HepG2 (cell line): ENCODE data around the gene ENPP4. TPM values are rescaled to one million over a fixed set of nuclear protein-coding genes. Genes with fewer than 3 reads are reported as not detected.

Experiments used
- ATAC-seq: fragments of 200-7000 bp; cut with Tn5 transposase; 3 replicates; pipeline ENCODE4 v1.9.1; 2020; ENCODE audit warnings: mild to moderate bottlenecking, moderate library complexity
- BruUV-seq: library from RNA; stranded (reverse); fragments of 400-500 nt; replicated peaks from 2 replicates; lab custom pipeline; 2021; lab: Mats Ljungman, UMichigan
- CTCF ChIA-PET: fragments of 300-600 bp; formaldehyde crosslinking; extraction: SDS; loops from one replicate; lab custom pipeline; 2021; ENCODE audit warnings: low total read pairs, inconsistent platforms, low intra/inter-chr PET ratio; lab: Yijun Ruan, JAX
- POLR2A ChIA-PET: fragments of 350-600 bp; sonication (Branson Sonifier 250); formaldehyde crosslinking; loops from one replicate; lab custom pipeline; 2020; ENCODE audit warnings: antibody characterized with exemption, inconsistent platforms; lab: Yijun Ruan, JAX
- DNase-seq: peaks from one replicate; pipeline ENCODE4 v3.0.0-alpha.2; 2015; ENCODE audit warnings: low spot score
- FAIRE-seq: peaks from 3 replicates; lab custom pipeline; 2011; peaks lifted over from hg19 to GRCh38; lab: Jason Lieb, UNC
- H2AFZ ChIP-seq: one replicate; pipeline ENCODE4 v1.6.1; 2011; ENCODE audit warnings: low read length, inconsistent platforms
- H3K27ac ChIP-seq: fragments of 300-600 bp; 3 replicates; pipeline ENCODE4 v1.8.0; 2011; ENCODE audit warnings: mixed run types, mild to moderate bottlenecking, mixed read lengths, low read length, inconsistent platforms; ENCODE audit not compliant: insufficient read depth; ENCODE audit errors: extremely low read length
- H3K27me3 ChIP-seq, 2 experiments: fragments of 200-600 bp in 1 of 2; 2 replicates in 1 of 2; 3 replicates in 1 of 2; pipeline versions ENCODE4 v1.6.0 to v1.8.0; 2011; ENCODE audit warnings: low read length in 2 of 2, mild to moderate bottlenecking in 2 of 2, moderate library complexity in 2 of 2, inconsistent platforms in 1 of 2; ENCODE audit not compliant: insufficient read depth in 2 of 2, control insufficient read depth in 1 of 2
- H3K36me3 ChIP-seq, 2 experiments: fragments of 200-600 bp in 1 of 2; replicated peaks in 1 of 2; 2 replicates in 1 of 2; 3 replicates in 1 of 2; pipeline versions ENCODE4 v1.5.1 to v1.8.0; 2011; ENCODE audit warnings: low read length in 2 of 2, inconsistent platforms in 1 of 2; ENCODE audit not compliant: insufficient read depth in 2 of 2, control insufficient read depth in 1 of 2
- H3K4me1 ChIP-seq: 2 replicates; pipeline ENCODE4 v1.5.1; 2012; ENCODE audit warnings: low read length, inconsistent platforms; ENCODE audit not compliant: insufficient read depth
- H3K4me2 ChIP-seq: 2 replicates; pipeline ENCODE4 v1.6.0; 2011; ENCODE audit warnings: low read depth, low read length, inconsistent platforms
- H3K4me3 ChIP-seq, 3 experiments: fragments of 200-600 bp in 1 of 3; sonication (generic), shearing (Covaris generic) in 1 of 3; replicated peaks in 1 of 3; 2 replicates each; pipeline ENCODE4 v1.5.1; 2011 to 2016; ENCODE audit warnings: low read length in 3 of 3, inconsistent platforms in 2 of 3, low read depth in 2 of 3, mild to moderate bottlenecking in 2 of 3, control low read depth in 1 of 3, mixed read lengths in 1 of 3; ENCODE audit not compliant: insufficient read depth in 1 of 3
- H3K79me2 ChIP-seq: one replicate; pipeline ENCODE4 v1.6.1; 2011; ENCODE audit warnings: low read length, inconsistent platforms; ENCODE audit not compliant: insufficient read depth
- H3K9ac ChIP-seq: 2 replicates; pipeline ENCODE4 v1.6.0; 2011; ENCODE audit warnings: mild to moderate bottlenecking, low read depth, low read length, inconsistent platforms; ENCODE audit not compliant: insufficient read depth
- H3K9me3 ChIP-seq: 2 replicates; pipeline ENCODE4 v1.5.1; 2012; ENCODE audit warnings: mild to moderate bottlenecking, low read length
- H4K20me1 ChIP-seq: 2 replicates; pipeline ENCODE4 v1.6.0; 2011; ENCODE audit warnings: inconsistent platforms, mild to moderate bottlenecking, low read length, moderate library complexity; ENCODE audit not compliant: insufficient read depth
- ADNP ChIP-seq: sonication (generic); formaldehyde crosslinking; IDR thresholded peaks from 2 replicates; pipeline ENCODE4 v1.4.0; 2020; ENCODE audit warnings: missing genetic modification reagents
- CEBPB ChIP-seq: IDR thresholded peaks from 2 replicates; pipeline ENCODE4 v1.6.1; 2011; ENCODE audit warnings: low read depth, low read length, improper control_type of control experiment, borderline replicate concordance
- NFYC ChIP-seq: IDR thresholded peaks from 2 replicates; pipeline ENCODE4 v1.6.1; 2016; ENCODE audit warnings: missing genetic modification reagents, missing compliant biosample characterization
- RNF219 ChIP-seq: sonication (generic); formaldehyde crosslinking; IDR thresholded peaks from 2 replicates; pipeline ENCODE4 v1.5.0; 2020; ENCODE audit warnings: mild to moderate bottlenecking, missing genetic modification reagents
- SIN3A ChIP-seq: IDR thresholded peaks from 2 replicates; pipeline ENCODE4 v1.6.1; 2011; ENCODE audit warnings: low read depth, mild to moderate bottlenecking, control low read depth, low read length, borderline replicate concordance
- SUZ12 ChIP-seq: fragments of 150-350 bp; IDR thresholded peaks from 2 replicates; pipeline ENCODE4 v1.6.1; 2014; ENCODE audit warnings: low read depth, low read length
- ZC3H13 ChIP-seq: sonication (generic); formaldehyde crosslinking; IDR thresholded peaks from 2 replicates; pipeline ENCODE4 v1.8.1; 2023; ENCODE audit warnings: mild to moderate bottlenecking, missing genetic modification reagents, moderate library complexity
- ZNF224 ChIP-seq: sonication (generic); formaldehyde crosslinking; IDR thresholded peaks from 2 replicates; pipeline ENCODE4 v1.5.0; 2020; ENCODE audit warnings: mild to moderate bottlenecking, missing genetic modification reagents
- ZNF350 ChIP-seq: sonication (generic); formaldehyde crosslinking; IDR thresholded peaks from 2 replicates; pipeline ENCODE4 v1.4.0; 2020; ENCODE audit warnings: mild to moderate bottlenecking, low read depth, missing genetic modification reagents, borderline replicate concordance
- ZNF605 ChIP-seq: sonication (generic); formaldehyde crosslinking; IDR thresholded peaks from 2 replicates; pipeline ENCODE4 v1.8.0; 2022; ENCODE audit warnings: mild to moderate bottlenecking, missing genetic modification reagents
- ZNF773 ChIP-seq: sonication (generic); formaldehyde crosslinking; IDR thresholded peaks from 2 replicates; pipeline ENCODE4 v1.4.0; 2020; ENCODE audit warnings: missing genetic modification reagents, borderline replicate concordance
- ZSCAN31 ChIP-seq: sonication (generic); formaldehyde crosslinking; IDR thresholded peaks from 2 replicates; pipeline ENCODE4 v1.5.0; 2020; ENCODE audit warnings: low read depth, mild to moderate bottlenecking, missing genetic modification reagents
- WGBS: methylation state at CpG from one replicate; pipeline ENCODE4 v1.1.6; 2017; ENCODE audit warnings: low lambda C conversion rate; 5-methylcytosine and 5-hydroxymethylcytosine counted together
- in situ Hi-C: cut with HindIII; loops from 2 replicates; pipeline ENCODE4 v1.10.0; 2017; ENCODE audit warnings: low pct_unique_long_range_greater_than_20kb; ENCODE audit not compliant: extremely low pct_ligation_motif_present
- intact Hi-C: fragments of 100-400 bp; cut with micrococcal nuclease; formaldehyde crosslinking; loops from one replicate; pipeline ENCODE4 v1.10.0; 2022; ENCODE audit not compliant: unreplicated experiment
- polyA plus RNA-seq, 8 experiments: library from polyadenylated mRNA; depleted of rRNA in 3 of 8; stranded (reverse) in 7 of 8; unstranded in 1 of 8; fragments of >200 nt; fragmentation: Illumina TruSeq in 4 of 8; extraction: Trizol in 4 of 8; gene quantifications; 2 replicates each; pipeline versions ENCODE4 v1.2.1 to v1.2.3, GENCODE V29; 2011 to 2016; ENCODE audit warnings: low read depth in 4 of 8, missing spikeins in 1 of 8, mixed read lengths in 1 of 8; ENCODE audit not compliant: insufficient read depth in 1 of 8
- total RNA-seq, 5 experiments: library from RNA; depleted of rRNA; stranded (reverse); fragments of >200 nt; fragmentation: Illumina TruSeq; extraction: Trizol; gene quantifications; 2 replicates each; pipeline ENCODE4 v1.2.3, GENCODE V29; 2016; ENCODE audit warnings: low read depth in 1 of 5
- TF ChIP-seq, protein P1 (sequence below): sonication (generic); formaldehyde crosslinking; IDR thresholded peaks from 2 replicates; pipeline ENCODE4 v1.5.0; 2020; ENCODE audit warnings: mild to moderate bottlenecking, missing genetic modification reagents

ENPP4 gene
- total and polyA plus RNA-seq, 2 of the 13 experiments (the other 11 are each of a cell fraction or from before 2014, with no cell fraction given): 0.04 to 0.38 TPM

GRCh38 chr6:46160102-46160501, 30.3 kb downstream of the ENPP4 start:
- Histone ChIP-seq H3K4me2 (no peak overlapping the region), H3K27ac (no peak overlapping the region), H3K4me3 (no peak overlapping the region), H3K4me1 (no peaks in the 10 kb centered on the region), H2AFZ (no peak overlapping the region), H4K20me1 (no peaks in the 10 kb centered on the region), H3K9me3 (no peaks in the 10 kb centered on the region), H3K27me3 (no peaks in the 10 kb centered on the region), H3K79me2 (no peaks in the 10 kb centered on the region), H3K36me3 (no peaks in the 10 kb centered on the region), H3K9ac (no peak overlapping the region)
- CTCF ChIA-PET: no interaction called here
- POLR2A ChIA-PET: no interaction called here
- no peak for DNase-seq
- in situ Hi-C loops: no loop called here
- no TSS peak for BruUV-seq
- FAIRE-seq: no peak
- TF ChIP-seq CEBPB: peak; percentile 33; the same call in 1 of the 2 replicates
- TF ChIP-seq ZSCAN31 (CRISPR knock-in tag): no peak
- no peak for TF ChIP-seq ZNF773
- ATAC-seq: no peak
- intact Hi-C loops: no loop called here
- 36% methylated on average over 5 of the region's 5 CpGs for WGBS

DNA sequence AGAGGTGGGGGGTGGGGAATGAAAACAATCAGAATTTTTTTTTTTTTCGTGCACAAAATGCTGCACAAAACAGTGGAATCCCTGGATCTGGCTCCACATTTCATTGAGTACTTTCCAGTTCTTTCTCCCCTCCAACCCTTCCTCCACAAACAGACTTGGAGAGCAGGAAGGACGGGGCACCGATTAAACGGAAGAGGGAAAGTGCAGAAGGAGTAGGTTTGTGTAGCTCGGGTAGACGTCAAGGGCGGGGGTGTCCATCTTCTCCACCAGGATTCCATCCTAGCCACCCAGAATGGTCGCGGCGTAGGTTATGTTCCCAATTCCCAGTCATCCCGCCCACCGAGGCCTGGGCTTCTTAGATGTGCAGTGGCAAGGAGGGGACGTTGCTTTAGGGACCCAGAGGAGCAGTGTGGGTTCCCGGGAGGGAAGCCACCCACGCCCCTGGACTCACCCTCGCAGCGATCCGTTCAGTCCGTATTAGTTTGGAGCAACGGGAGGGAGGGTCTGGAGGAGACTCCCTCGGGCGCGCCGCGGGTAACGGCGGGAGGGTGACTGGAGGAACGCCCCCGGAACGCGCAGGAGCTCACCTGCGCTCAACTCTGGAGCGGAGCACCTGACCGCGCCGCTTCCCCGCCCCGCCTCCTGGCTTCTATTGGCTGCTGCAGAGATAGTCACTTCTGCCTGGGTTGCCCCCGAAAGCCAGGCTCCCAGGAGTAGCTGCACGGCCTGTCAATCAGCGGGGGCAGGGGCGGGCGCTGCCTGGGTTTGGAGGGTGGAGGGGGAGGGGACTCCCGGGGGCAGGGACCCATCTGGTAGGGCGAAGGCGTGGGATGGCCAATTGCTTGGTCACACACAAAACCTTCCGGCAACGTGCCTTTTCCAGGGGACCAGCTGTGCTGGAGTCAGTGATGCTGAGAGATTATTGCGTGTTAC, 40.8 kb downstream of the ENPP4 start, which contains the start of gene ENPP5:
Gene ENPP5 (minus strand): TSS at position 624 of the 933 bp plus-strand sequence. CDS start 2,718 bp downstream, outside the sequence.
- ChIA-PET POLR2A (no interaction called here), CTCF (no interaction called here)
- peak within 1 kb of the TSS; percentile 15; the same call in 1 of the 2 replicates for H3K4me2 ChIP-seq
- H3K27ac ChIP-seq: no peak within 1 kb of the TSS
- H3K36me3 ChIP-seq: no peaks in the 10 kb centered on the region
- intact Hi-C loops (no loop called here), in situ Hi-C loops (no loop called here)
- no peak for FAIRE-seq
- no peaks in the 10 kb centered on the region for H3K79me2 ChIP-seq
- H3K4me1 ChIP-seq: no peaks in the 10 kb centered on the region
- no TSS peak for BruUV-seq
- 33% methylated on average over 24 of the region's 49 CpGs for WGBS
- H2AFZ ChIP-seq: no peak within 1 kb of the TSS
- no peak; the same call in 2 of the 3 replicates for ATAC-seq
- H3K27me3 ChIP-seq: peaks cover 0 to 14% of the 10 kb centered on the region in 2 experiments; a peak in 2 of 5 replicates
- H4K20me1 ChIP-seq: no peaks in the 10 kb centered on the region
- H3K4me3 ChIP-seq: peak within 1 kb of the TSS in 1 of 3 experiments; percentile 3; a peak in 1 of 6 replicates
- no peaks in the 10 kb centered on the region for H3K9me3 ChIP-seq
- H3K9ac ChIP-seq: no peak within 1 kb of the TSS
- DNase-seq: no peak
- no peak for TF ChIP-seq ZNF350 (CRISPR knock-in tag)
- no peak for TF ChIP-seq ZNF605 (CRISPR knock-in tag)
- no peak for TF ChIP-seq ADNP (CRISPR knock-in tag)
- no peak for TF ChIP-seq SUZ12
- TF ChIP-seq RNF219 (CRISPR knock-in tag): no peak
- TF ChIP-seq NFYC (CRISPR knock-in tag): 0 out of 2 replicates have a peak, but pooled peaks have one; percentile 16
- no peak for TF ChIP-seq ZC3H13 (CRISPR knock-in tag)
- no peak for TF ChIP-seq SIN3A
- TF ChIP-seq, protein P1, sequence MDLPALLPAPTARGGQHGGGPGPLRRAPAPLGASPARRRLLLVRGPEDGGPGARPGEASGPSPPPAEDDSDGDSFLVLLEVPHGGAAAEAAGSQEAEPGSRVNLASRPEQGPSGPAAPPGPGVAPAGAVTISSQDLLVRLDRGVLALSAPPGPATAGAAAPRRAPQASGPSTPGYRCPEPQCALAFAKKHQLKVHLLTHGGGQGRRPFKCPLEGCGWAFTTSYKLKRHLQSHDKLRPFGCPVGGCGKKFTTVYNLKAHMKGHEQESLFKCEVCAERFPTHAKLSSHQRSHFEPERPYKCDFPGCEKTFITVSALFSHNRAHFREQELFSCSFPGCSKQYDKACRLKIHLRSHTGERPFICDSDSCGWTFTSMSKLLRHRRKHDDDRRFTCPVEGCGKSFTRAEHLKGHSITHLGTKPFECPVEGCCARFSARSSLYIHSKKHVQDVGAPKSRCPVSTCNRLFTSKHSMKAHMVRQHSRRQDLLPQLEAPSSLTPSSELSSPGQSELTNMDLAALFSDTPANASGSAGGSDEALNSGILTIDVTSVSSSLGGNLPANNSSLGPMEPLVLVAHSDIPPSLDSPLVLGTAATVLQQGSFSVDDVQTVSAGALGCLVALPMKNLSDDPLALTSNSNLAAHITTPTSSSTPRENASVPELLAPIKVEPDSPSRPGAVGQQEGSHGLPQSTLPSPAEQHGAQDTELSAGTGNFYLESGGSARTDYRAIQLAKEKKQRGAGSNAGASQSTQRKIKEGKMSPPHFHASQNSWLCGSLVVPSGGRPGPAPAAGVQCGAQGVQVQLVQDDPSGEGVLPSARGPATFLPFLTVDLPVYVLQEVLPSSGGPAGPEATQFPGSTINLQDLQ (CRISPR knock-in tag): no peak
- TF ChIP-seq ZNF224 (CRISPR knock-in tag): no peak
